Measurements from ENCODE around the gene OR4C11.

DNA sequence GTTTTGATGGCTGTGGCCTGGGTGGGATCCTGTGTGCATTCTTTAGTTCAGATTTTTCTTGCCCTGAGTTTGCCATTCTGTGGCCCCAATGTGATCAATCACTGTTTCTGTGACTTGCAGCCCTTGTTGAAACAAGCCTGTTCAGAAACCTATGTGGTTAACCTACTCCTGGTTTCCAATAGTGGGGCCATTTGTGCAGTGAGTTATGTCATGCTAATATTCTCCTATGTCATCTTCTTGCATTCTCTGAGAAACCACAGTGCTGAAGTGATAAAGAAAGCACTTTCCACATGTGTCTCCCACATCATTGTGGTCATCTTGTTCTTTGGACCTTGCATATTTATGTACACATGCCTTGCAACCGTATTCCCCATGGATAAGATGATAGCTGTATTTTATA lies 34.9 kb downstream of the OR4C11 start:
- no peak for TF ChIP-seq CTCF (IDR thresholded peaks at IDR 0.05)
- no peak for TF ChIP-seq POLR2A (IDR thresholded peaks at IDR 0.05)

Data from heart left ventricle (tissue), 13 donors.